IMR-90 (cell line): ENCODE data around the gene TBL3. TPM values are rescaled to one million over a fixed set of nuclear protein-coding genes. Genes with fewer than 3 reads are reported as not detected.

Experiments
- ATAC-seq: fragments of 200-7000 bp; cut with Tn5 transposase; 2 replicates; pipeline ENCODE4 v1.9.1; 2020; ENCODE audit warnings: low read depth, mild to moderate bottlenecking, moderate library complexity
- BruUV-seq: library from RNA; stranded (reverse); fragments of 400-500 nt; replicated peaks from 2 replicates; lab custom pipeline; 2021; lab: Mats Ljungman, UMichigan
- CTCF ChIA-PET: fragments of 300-600 bp; formaldehyde crosslinking; extraction: SDS; loops from one replicate; lab custom pipeline; 2021; ENCODE audit warnings: antibody characterized with exemption; lab: Yijun Ruan, JAX
- POLR2A ChIA-PET: fragments of 300-600 bp; sonication (Branson Sonifier 250); formaldehyde crosslinking; loops from one replicate; lab custom pipeline; 2022; ENCODE audit warnings: antibody characterized with exemption; ENCODE audit not compliant: unreplicated experiment; lab: Charles Lee
- DNase-seq: peaks from one replicate; pipeline ENCODE4 v3.0.0; 2013
- H2AFZ ChIP-seq: replicated peaks from 2 replicates; pipeline ENCODE3; 2013; ENCODE audit warnings: low read length, mild to moderate bottlenecking; ENCODE audit not compliant: poor library complexity
- H2AK5ac ChIP-seq: 2 replicates; pipeline ENCODE4 v1.6.1; 2013; ENCODE audit warnings: low read depth, low read length, inconsistent platforms
- H2AK9ac ChIP-seq: replicated peaks from 2 replicates; pipeline ENCODE3; 2013; ENCODE audit warnings: mild to moderate bottlenecking, low read depth, low read length, moderate library complexity; ENCODE audit not compliant: poor library complexity
- H2BK120ac ChIP-seq: 2 replicates; pipeline ENCODE4 v1.6.1; 2013; ENCODE audit warnings: low read depth, low read length, inconsistent platforms
- H2BK15ac ChIP-seq: 3 replicates; pipeline ENCODE4 v1.6.1; 2013; ENCODE audit warnings: low read depth, low read length, inconsistent platforms
- H2BK20ac ChIP-seq: 2 replicates; pipeline ENCODE4 v1.6.1; 2013; ENCODE audit warnings: low read depth, mild to moderate bottlenecking, inconsistent platforms, low read length, moderate library complexity
- H2BK5ac ChIP-seq: 2 replicates; pipeline ENCODE4 v1.6.1; 2013; ENCODE audit warnings: mild to moderate bottlenecking, low read depth, low read length, inconsistent platforms; ENCODE audit not compliant: poor library complexity, severe bottlenecking
- H3K14ac ChIP-seq: replicated peaks from 2 replicates; pipeline ENCODE4 v1.6.1; 2013; ENCODE audit warnings: low read depth, low read length, inconsistent platforms
- H3K18ac ChIP-seq: 2 replicates; pipeline ENCODE4 v1.6.1; 2013; ENCODE audit warnings: low read depth, low read length, control low read depth
- H3K23ac ChIP-seq: 2 replicates; pipeline ENCODE4 v1.6.1; 2013; ENCODE audit warnings: low read depth, low read length, inconsistent platforms
- H3K27ac ChIP-seq: 2 replicates; pipeline ENCODE4 v1.5.1; 2013; ENCODE audit warnings: mild to moderate bottlenecking, control low read depth, low read length; ENCODE audit not compliant: insufficient read depth
- H3K27me3 ChIP-seq: 2 replicates; pipeline ENCODE4 v1.6.1; 2013; ENCODE audit warnings: low read length; ENCODE audit not compliant: control insufficient read depth, insufficient read depth
- H3K36me3 ChIP-seq: 2 replicates; pipeline ENCODE4 v1.6.1; 2013; ENCODE audit warnings: low read length, mixed read lengths; ENCODE audit not compliant: control insufficient read depth, insufficient read depth
- H3K4ac ChIP-seq: 2 replicates; pipeline ENCODE4 v1.6.1; 2013; ENCODE audit warnings: low read depth, low read length, inconsistent platforms
- H3K4me1 ChIP-seq: 2 replicates; pipeline ENCODE4 v1.6.1; 2013; ENCODE audit warnings: low read length, mixed read lengths; ENCODE audit not compliant: control insufficient read depth, insufficient read depth
- H3K4me2 ChIP-seq: 2 replicates; pipeline ENCODE4 v1.6.1; 2013; ENCODE audit warnings: low read depth, mild to moderate bottlenecking, control low read depth, low read length, moderate library complexity
- H3K4me3 ChIP-seq: 2 replicates; pipeline ENCODE4 v1.5.1; 2013; ENCODE audit warnings: low read depth, mild to moderate bottlenecking, control low read depth, low read length, moderate library complexity; ENCODE audit not compliant: insufficient read depth
- H3K56ac ChIP-seq: 2 replicates; pipeline ENCODE4 v1.6.1; 2013; ENCODE audit warnings: low read length, inconsistent platforms; ENCODE audit not compliant: insufficient read depth; ENCODE audit errors: extremely low read depth
- H3K79me1 ChIP-seq, 2 experiments: 2 replicates each; pipeline ENCODE4 v1.6.1; 2013; ENCODE audit warnings: low read length in 2 of 2, inconsistent platforms in 1 of 2, low read depth in 1 of 2
- H3K9ac ChIP-seq: 2 replicates; pipeline ENCODE4 v1.6.1; 2013; ENCODE audit warnings: low read depth, low read length, control low read depth
- H3K9me1 ChIP-seq: 2 replicates; pipeline ENCODE4 v1.6.1; 2013; ENCODE audit warnings: low read length, inconsistent platforms; ENCODE audit not compliant: insufficient read depth
- H3K9me3 ChIP-seq: 2 replicates; pipeline ENCODE4 v1.6.1; 2013; ENCODE audit warnings: low read length; ENCODE audit not compliant: control insufficient read depth, insufficient read depth
- H4K20me1 ChIP-seq: 2 replicates; pipeline ENCODE4 v1.6.1; 2013; ENCODE audit warnings: low read length, inconsistent platforms; ENCODE audit not compliant: insufficient read depth
- H4K5ac ChIP-seq: 2 replicates; pipeline ENCODE4 v1.6.1; 2013; ENCODE audit warnings: mild to moderate bottlenecking, low read depth, low read length, control low read depth
- H4K8ac ChIP-seq, 2 experiments: 2 replicates each; pipeline ENCODE4 v1.6.1; 2013; ENCODE audit warnings: low read depth in 2 of 2, low read length in 2 of 2, control low read depth in 1 of 2, inconsistent platforms in 1 of 2
- H4K91ac ChIP-seq: 2 replicates; pipeline ENCODE4 v1.6.1; 2013; ENCODE audit warnings: low read depth, low read length, inconsistent platforms; ENCODE audit not compliant: insufficient read depth
- BHLHE40 ChIP-seq: fragments of 150-350 bp; IDR thresholded peaks from 2 replicates; pipeline ENCODE4 v1.6.1; 2016; ENCODE audit warnings: mild to moderate bottlenecking, low read depth, low read length
- CEBPB ChIP-seq: IDR thresholded peaks from 2 replicates; pipeline ENCODE4 v1.6.1; 2012; ENCODE audit warnings: low read depth, low read length, improper control_type of control experiment
- CHD1 ChIP-seq: IDR thresholded peaks from 2 replicates; pipeline ENCODE4 v1.6.1; 2012; ENCODE audit warnings: low read depth, low read length, improper control_type of control experiment
- ELK1 ChIP-seq: fragments of 150-350 bp; IDR thresholded peaks from 2 replicates; pipeline ENCODE4 v1.6.1; 2016; ENCODE audit warnings: low read depth, mild to moderate bottlenecking, low read length, moderate library complexity, borderline replicate concordance
- FOS ChIP-seq: fragments of 150-350 bp; IDR thresholded peaks from 2 replicates; pipeline ENCODE4 v1.6.1; 2016; ENCODE audit warnings: low read depth, low read length
- MAFK ChIP-seq: IDR thresholded peaks from 2 replicates; pipeline ENCODE4 v1.6.1; 2012; ENCODE audit warnings: low read depth, low read length, improper control_type of control experiment
- MAZ ChIP-seq: IDR thresholded peaks from 2 replicates; pipeline ENCODE4 v1.6.1; 2012; ENCODE audit warnings: low read depth, mild to moderate bottlenecking, low read length, improper control_type of control experiment, moderate library complexity, borderline replicate concordance
- MXI1 ChIP-seq: IDR thresholded peaks from 2 replicates; pipeline ENCODE4 v1.6.1; 2012; ENCODE audit warnings: low read depth, mild to moderate bottlenecking, low read length, moderate library complexity, borderline replicate concordance
- NFE2L2 ChIP-seq: fragments of 150-350 bp; IDR thresholded peaks from 2 replicates; pipeline ENCODE4 v1.6.1; 2016; ENCODE audit warnings: low read depth, mild to moderate bottlenecking, low read length
- POLR2A ChIP-seq: IDR thresholded peaks from 2 replicates; pipeline ENCODE4 v1.6.1; 2012; ENCODE audit warnings: mild to moderate bottlenecking, low read depth, low read length
- RAD21 ChIP-seq: IDR thresholded peaks from 2 replicates; pipeline ENCODE4 v1.6.1; 2012; ENCODE audit warnings: low read length, improper control_type of control experiment
- RCOR1 ChIP-seq: IDR thresholded peaks from 2 replicates; pipeline ENCODE4 v1.6.1; 2012; ENCODE audit warnings: mild to moderate bottlenecking, low read length, improper control_type of control experiment; ENCODE audit not compliant: insufficient replicate concordance
- RFX5 ChIP-seq: IDR thresholded peaks from 2 replicates; pipeline ENCODE4 v1.8.0; 2012; ENCODE audit warnings: low read depth, mild to moderate bottlenecking, low read length, moderate library complexity
- SMC3 ChIP-seq: fragments of 150-350 bp; IDR thresholded peaks from 2 replicates; pipeline ENCODE4 v1.6.1; 2016; ENCODE audit warnings: low read depth, mild to moderate bottlenecking, antibody characterized with exemption, low read length, moderate library complexity
- WGBS, 2 experiments: methylation state at CpG; one replicate each; pipeline versions ENCODE4 v1.1.5 to v1.1.7; 2013; ENCODE audit warnings: missing lambda C conversion rate in 2 of 2; ENCODE audit not compliant: insufficient read length in 1 of 2; ENCODE audit errors: extremely low coverage in 2 of 2; 5-methylcytosine and 5-hydroxymethylcytosine counted together
- dilution Hi-C: fragments of 300-500 bp; cut with HindIII; formaldehyde crosslinking; loops from one replicate; pipeline ENCODE4 v1.14.3; 2018; ENCODE audit warnings: low sequenced_read_pairs; ENCODE audit not compliant: unreplicated experiment
- in situ Hi-C: fragments of 300-500 bp; cut with MboI; formaldehyde crosslinking; loops from 3 replicates; pipeline ENCODE4 v1.14.3; 2019; ENCODE audit warnings: low sequenced_read_pairs, inconsistent platforms, mixed read lengths
- intact Hi-C: fragments of 100-400 bp; cut with micrococcal nuclease; formaldehyde crosslinking; loops from 2 replicates; pipeline ENCODE4 v1.10.0; 2022
- polyA plus RNA-seq, 3 experiments: library from polyadenylated mRNA; depleted of rRNA; stranded (reverse); fragments of >200 nt; gene quantifications; 2 replicates each; pipeline ENCODE4 v1.2.3, GENCODE V29; 2012; ENCODE audit warnings: low replicate concordance in 1 of 3
- total RNA-seq: library from RNA; depleted of rRNA; stranded (reverse); fragments of >200 nt; gene quantifications from 2 replicates; pipeline ENCODE4 v1.2.3, GENCODE V29; 2012
- TF ChIP-seq, protein P1 (sequence below): conservative IDR thresholded peaks from 2 replicates; pipeline ENCODE4 v1.5.1; 2012; ENCODE audit warnings: mild to moderate bottlenecking, low read depth, low read length, improper control_type of control experiment
- TF ChIP-seq, protein P2 (sequence below): fragments of 150-350 bp; IDR thresholded peaks from 2 replicates; pipeline ENCODE4 v1.6.1; 2017; ENCODE audit warnings: mild to moderate bottlenecking, antibody characterized with exemption, low read length, low read depth

The TBL3 gene
- total and polyA plus RNA-seq, 2 of the 4 experiments (the other 2 are of a cell fraction) = 38.5 to 60.8 TPM

DNA sequence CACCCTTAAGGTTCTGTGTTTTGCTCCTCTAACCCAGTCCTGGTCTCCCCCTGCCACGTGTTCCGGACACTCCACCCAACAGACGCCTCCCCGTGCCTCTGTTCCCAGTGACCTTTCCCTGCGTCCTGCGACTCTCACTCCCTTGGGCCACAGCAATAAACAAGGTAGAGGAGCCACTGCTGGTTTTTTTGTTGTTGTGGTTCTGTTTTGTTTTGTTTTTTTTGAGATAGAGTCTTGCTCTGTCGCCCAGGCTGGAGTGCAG lies 44.0 kb downstream of the TBL3 start:
- DNase-seq = no peak
- H4K91ac ChIP-seq = peak overlapping the region; percentile 6; the same call in 1 of the 2 replicates
- ChIA-PET POLR2A (no interaction called here), CTCF (interaction anchor here (1.4 kb wide), 1 partner anchor 125 kb away, joined by 3 read pairs; no protein-coding TSS in a partner anchor)
- no peak overlapping the region for H3K56ac ChIP-seq
- H2BK120ac ChIP-seq = peak overlapping the region; percentile 14
- no peak overlapping the region for H4K8ac ChIP-seq
- H2BK15ac ChIP-seq = no peak overlapping the region; the same call in 2 of the 3 replicates
- no peak overlapping the region for H3K4me2 ChIP-seq
- in situ Hi-C loops = no loop called here
- H2AK9ac ChIP-seq = peak overlapping the region; percentile 72
- H3K23ac ChIP-seq = no peak overlapping the region; the same call in 1 of the 2 replicates
- no peaks in the 10 kb centered on the region for H4K20me1 ChIP-seq
- no peaks in the 10 kb centered on the region for H3K36me3 ChIP-seq
- H2AK5ac ChIP-seq = peak overlapping the region; percentile 74
- no peak overlapping the region for H2BK5ac ChIP-seq
- no TSS peak for BruUV-seq
- no peak overlapping the region for H3K4me3 ChIP-seq
- peaks cover 6% of the 10 kb centered on the region for H3K9me1 ChIP-seq
- no CpG with 5 or more reads among the region's 7 CpGs for WGBS, 2 experiments
- no peak for ATAC-seq
- no peak overlapping the region for H2BK20ac ChIP-seq
- H3K14ac ChIP-seq = peak overlapping the region; percentile 76; the same call in 1 of the 2 replicates
- H3K18ac ChIP-seq = no peak overlapping the region
- TF ChIP-seq MXI1 = no peak
- no peak for TF ChIP-seq CHD1
- no peak for TF ChIP-seq RCOR1
- TF ChIP-seq MAFK = no peak
- no peak for TF ChIP-seq ELK1
- no peak for TF ChIP-seq MAZ
- TF ChIP-seq SMC3 = no peak
- TF ChIP-seq, protein P1, sequence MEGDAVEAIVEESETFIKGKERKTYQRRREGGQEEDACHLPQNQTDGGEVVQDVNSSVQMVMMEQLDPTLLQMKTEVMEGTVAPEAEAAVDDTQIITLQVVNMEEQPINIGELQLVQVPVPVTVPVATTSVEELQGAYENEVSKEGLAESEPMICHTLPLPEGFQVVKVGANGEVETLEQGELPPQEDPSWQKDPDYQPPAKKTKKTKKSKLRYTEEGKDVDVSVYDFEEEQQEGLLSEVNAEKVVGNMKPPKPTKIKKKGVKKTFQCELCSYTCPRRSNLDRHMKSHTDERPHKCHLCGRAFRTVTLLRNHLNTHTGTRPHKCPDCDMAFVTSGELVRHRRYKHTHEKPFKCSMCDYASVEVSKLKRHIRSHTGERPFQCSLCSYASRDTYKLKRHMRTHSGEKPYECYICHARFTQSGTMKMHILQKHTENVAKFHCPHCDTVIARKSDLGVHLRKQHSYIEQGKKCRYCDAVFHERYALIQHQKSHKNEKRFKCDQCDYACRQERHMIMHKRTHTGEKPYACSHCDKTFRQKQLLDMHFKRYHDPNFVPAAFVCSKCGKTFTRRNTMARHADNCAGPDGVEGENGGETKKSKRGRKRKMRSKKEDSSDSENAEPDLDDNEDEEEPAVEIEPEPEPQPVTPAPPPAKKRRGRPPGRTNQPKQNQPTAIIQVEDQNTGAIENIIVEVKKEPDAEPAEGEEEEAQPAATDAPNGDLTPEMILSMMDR = no peak
- no peak for TF ChIP-seq CEBPB
- no peak for TF ChIP-seq POLR2A
- no peak for TF ChIP-seq NFE2L2
- TF ChIP-seq FOS = no peak
- TF ChIP-seq, protein P2, sequence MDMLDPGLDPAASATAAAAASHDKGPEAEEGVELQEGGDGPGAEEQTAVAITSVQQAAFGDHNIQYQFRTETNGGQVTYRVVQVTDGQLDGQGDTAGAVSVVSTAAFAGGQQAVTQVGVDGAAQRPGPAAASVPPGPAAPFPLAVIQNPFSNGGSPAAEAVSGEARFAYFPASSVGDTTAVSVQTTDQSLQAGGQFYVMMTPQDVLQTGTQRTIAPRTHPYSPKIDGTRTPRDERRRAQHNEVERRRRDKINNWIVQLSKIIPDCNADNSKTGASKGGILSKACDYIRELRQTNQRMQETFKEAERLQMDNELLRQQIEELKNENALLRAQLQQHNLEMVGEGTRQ = no peak
- TF ChIP-seq RAD21 = no peak
- TF ChIP-seq RFX5 = no peak
- no peak for TF ChIP-seq BHLHE40
- H3K4ac ChIP-seq = peak overlapping the region; percentile 81
- peak overlapping the region; percentile 72 for H2AFZ ChIP-seq
- peaks cover 3% of the 10 kb centered on the region; the same call in 1 of the 2 replicates for H3K4me1 ChIP-seq
- no peak overlapping the region for H3K9ac ChIP-seq
- peaks cover 18% of the 10 kb centered on the region; the same call in 1 of the 2 replicates for H3K27me3 ChIP-seq
- intact Hi-C loops = no loop called here
- no peak overlapping the region for H3K27ac ChIP-seq
- no peak overlapping the region for H4K5ac ChIP-seq
- dilution Hi-C loops = no loop called here
- H3K79me1 ChIP-seq = peaks cover 0 to 2% of the 10 kb centered on the region in 2 experiments; a peak in 2 of 4 replicates
- no peaks in the 10 kb centered on the region for H3K9me3 ChIP-seq
